Activated CD4-positive, CD25-positive, alpha-beta regulatory T cell treated with anti-CD3 and anti-CD28 coated beads, Interleukin-2, amount 50 U/mL, for 24 hours (primary cell): ENCODE measurements around the gene KRTAP4-16.
"Not testable (repeated sequence)": the region's sequence is repeated elsewhere in the genome, so short reads cannot be mapped to it uniquely, and the experiment has no call there.

Experiments used
- ATAC-seq, 2 donors: fragments of 150-1000 bp; cut with Tn5 transposase; one replicate each; pipeline ENCODE4 v1.10.0; 2021; ENCODE audit warnings: mild to moderate bottlenecking in 1 of 2, moderate library complexity in 1 of 2

The KRTAP4-16 gene

GRCh38 chr17:41118721-41119120, 16.7 kb upstream of the KRTAP4-16 start:
- ATAC-seq = no peak

GRCh38 chr17:41117846-41118386, 15.9 kb upstream of the KRTAP4-16 start, which contains the start of gene KRTAP4-11:
TSS of gene KRTAP4-11 (minus strand) at chr17:41118373. CDS start at chr17:41118315, 58 bp downstream.
- not testable (repeated sequence) for ATAC-seq

GRCh38 chr17:41116297-41116696, 14.3 kb upstream of the KRTAP4-16 start:
- ATAC-seq = no peak

GRCh38 chr17:41111151-41111885, 9.3 kb upstream of the KRTAP4-16 start:
- ATAC-seq = no peak

GRCh38 chr17:41108728-41109386, 6.8 kb upstream of the KRTAP4-16 start:
- not testable (repeated sequence) for ATAC-seq

- ATAC-seq = no peak
Measured at GRCh38 chr17:41107941-41108450, 6.0 kb upstream of the KRTAP4-16 start.

- not testable (repeated sequence) for ATAC-seq
Measured at GRCh38 chr17:41105347-41105746, 3.3 kb upstream of the KRTAP4-16 start, which contains the start of gene KRTAP4-9. TSS of gene KRTAP4-9 (plus strand) at chr17:41105389. CDS start at chr17:41105389, 0 bp downstream.

- ATAC-seq = not testable (repeated sequence)
Measured at GRCh38 chr17:41104386-41105038, 2.5 kb upstream of the KRTAP4-16 start.

- no peak for ATAC-seq
Measured at GRCh38 chr17:41103896-41104295, 1.9 kb upstream of the KRTAP4-16 start.

GRCh38 chr17:41099682-41100480, 2.1 kb downstream of the KRTAP4-16 start:
- ATAC-seq = not testable (repeated sequence)

- ATAC-seq = no peak
Measured at GRCh38 chr17:41098481-41098880, 3.5 kb downstream of the KRTAP4-16 start.

GRCh38 chr17:41098042-41098441, 4.0 kb downstream of the KRTAP4-16 start, which contains the start of gene KRTAP4-8:
TSS of gene KRTAP4-8 (minus strand) at chr17:41098142. CDS start at chr17:41098084, 58 bp downstream.
- no peak for ATAC-seq

- no peak for ATAC-seq
Measured at GRCh38 chr17:41096055-41096454, 6.0 kb downstream of the KRTAP4-16 start.

- ATAC-seq = not testable (repeated sequence)
Measured at GRCh38 chr17:41088760-41089352, 13.2 kb downstream of the KRTAP4-16 start.

GRCh38 chr17:41084100-41084856, 17.7 kb downstream of the KRTAP4-16 start, which contains the start of gene KRTAP4-7:
TSS of gene KRTAP4-7 (plus strand) at chr17:41084150. CDS start at chr17:41084207, 57 bp downstream.
- not testable (repeated sequence) for ATAC-seq

GRCh38 chr17:41083427-41083826, 18.6 kb downstream of the KRTAP4-16 start:
- ATAC-seq = not testable (repeated sequence)

- ATAC-seq = no peak
Measured at GRCh38 chr17:41082626-41083025, 19.4 kb downstream of the KRTAP4-16 start.

GRCh38 chr17:41076788-41077187, 25.2 kb downstream of the KRTAP4-16 start:
- no peak for ATAC-seq

GRCh38 chr17:41073676-41074075, 28.3 kb downstream of the KRTAP4-16 start:
- ATAC-seq = no peak

GRCh38 chr17:41071606-41072360, 30.2 kb downstream of the KRTAP4-16 start:
- no peak for ATAC-seq
